SU-DHL-6 (cell line): ENCODE results near the gene GRIFIN.

ENCODE experiments used
- H2AFZ ChIP-seq: fragments of 200-600 bp; sonication (generic); 2 replicates; pipeline ENCODE4 v1.6.1; 2014; ENCODE audit warnings: low read depth, mild to moderate bottlenecking, moderate library complexity, mixed read lengths, antibody characterized with exemption, low read length; ENCODE audit not compliant: severe bottlenecking
- H3F3A ChIP-seq: fragments of 200-600 bp; shearing (Covaris generic); 2 replicates; pipeline ENCODE4 v1.6.0; 2016; ENCODE audit warnings: antibody characterized with exemption, mild to moderate bottlenecking; ENCODE audit not compliant: insufficient read depth
- H3K27ac ChIP-seq: fragments of 200-600 bp; sonication (generic); 2 replicates; pipeline ENCODE4 v1.5.1; 2016; ENCODE audit warnings: low read depth, mild to moderate bottlenecking, low read length, moderate library complexity, mixed read lengths
- H3K27me3 ChIP-seq: fragments of 200-600 bp; sonication (generic), shearing (Covaris generic); 2 replicates; pipeline ENCODE4 v1.6.0; 2014; ENCODE audit warnings: mild to moderate bottlenecking, low read length
- H3K36me3 ChIP-seq: fragments of 200-600 bp; sonication (generic); 2 replicates; pipeline ENCODE4 v1.6.1; 2014; ENCODE audit warnings: mild to moderate bottlenecking, low read length, mixed read lengths
- H3K4me2 ChIP-seq: fragments of 300-600, 200-600 bp; shearing (Covaris generic), sonication (generic); 2 replicates; pipeline ENCODE4 v1.6.0; 2014; ENCODE audit warnings: low read length, low read depth, mild to moderate bottlenecking; ENCODE audit not compliant: poor library complexity, severe bottlenecking
- H3K4me3 ChIP-seq: fragments of 200-600 bp; sonication (generic); 2 replicates; pipeline ENCODE4 v1.5.1; 2014; ENCODE audit warnings: antibody characterized with exemption, low read length, mild to moderate bottlenecking, mixed read lengths; ENCODE audit not compliant: insufficient read depth, poor library complexity, severe bottlenecking
- H3K79me2 ChIP-seq: fragments of 200-600 bp; sonication (generic); 2 replicates; pipeline ENCODE4 v1.6.1; 2014; ENCODE audit warnings: mild to moderate bottlenecking, low read length, moderate library complexity; ENCODE audit not compliant: insufficient read depth
- H3K9ac ChIP-seq: fragments of 200-600 bp; sonication (generic); 2 replicates; pipeline ENCODE4 v1.7.0; 2014; ENCODE audit warnings: mild to moderate bottlenecking, low read length
- H3K9me2 ChIP-seq: fragments of 200-600 bp; sonication (generic); replicated peaks from 2 replicates; pipeline ENCODE4 v1.6.1; 2014; ENCODE audit warnings: low read length; ENCODE audit not compliant: insufficient read depth
- H3K9me3 ChIP-seq: fragments of 200-600 bp; sonication (generic); 2 replicates; pipeline ENCODE4 v1.6.1; 2014; ENCODE audit warnings: low read length, mixed read lengths; ENCODE audit not compliant: insufficient read depth
- H4K20me1 ChIP-seq: fragments of 200-600 bp; sonication (generic); 2 replicates; pipeline ENCODE4 v1.6.1; 2014; ENCODE audit warnings: low read depth, mild to moderate bottlenecking, antibody characterized with exemption, low read length, moderate library complexity, mixed read lengths
- EZH2phosphoT487 ChIP-seq: fragments of 200-600 bp; sonication (generic), shearing (Covaris generic); conservative IDR thresholded peaks from 2 replicates; pipeline ENCODE4 v1.6.1; 2018; ENCODE audit warnings: mild to moderate bottlenecking, antibody characterized with exemption, low read length, moderate library complexity, mixed read lengths
- TF ChIP-seq, protein P1 (sequence below): fragments of 200-600 bp; sonication (generic); IDR thresholded peaks from one replicate; pipeline ENCODE4 v1.5.1; 2017; ENCODE audit warnings: antibody characterized with exemption, mild to moderate bottlenecking, low read length, moderate library complexity; ENCODE audit not compliant: insufficient read depth, poor library complexity, severe bottlenecking

Gene GRIFIN

DNA sequence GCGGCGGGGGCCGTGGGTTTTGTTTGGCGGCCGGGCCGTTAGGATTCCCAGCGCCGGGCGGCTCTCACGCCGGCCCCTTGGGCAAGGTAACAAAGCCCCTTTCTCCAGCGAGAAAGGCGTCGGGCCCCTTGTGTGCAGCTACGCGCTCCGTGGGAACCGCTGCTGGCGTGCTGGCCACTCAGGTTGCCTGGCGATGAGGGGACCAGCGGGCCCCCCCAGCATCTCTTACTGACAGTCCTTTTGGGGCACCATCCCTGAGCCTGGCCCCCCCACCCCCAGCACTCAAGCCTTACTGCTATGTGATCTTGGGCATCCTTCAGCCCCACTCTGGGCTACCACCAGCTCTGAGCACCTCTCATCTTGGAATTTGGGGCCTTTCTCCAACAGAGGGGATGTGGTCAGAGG is 45.1 kb upstream of the GRIFIN start:
- no peak overlapping the region for H3K4me2 ChIP-seq
- no peak overlapping the region for H3K4me3 ChIP-seq
- H4K20me1 ChIP-seq: no peaks in the 10 kb centered on the region
- no peak overlapping the region for H3K27ac ChIP-seq
- TF ChIP-seq EZH2phosphoT487: no peak
- TF ChIP-seq, protein P1, sequence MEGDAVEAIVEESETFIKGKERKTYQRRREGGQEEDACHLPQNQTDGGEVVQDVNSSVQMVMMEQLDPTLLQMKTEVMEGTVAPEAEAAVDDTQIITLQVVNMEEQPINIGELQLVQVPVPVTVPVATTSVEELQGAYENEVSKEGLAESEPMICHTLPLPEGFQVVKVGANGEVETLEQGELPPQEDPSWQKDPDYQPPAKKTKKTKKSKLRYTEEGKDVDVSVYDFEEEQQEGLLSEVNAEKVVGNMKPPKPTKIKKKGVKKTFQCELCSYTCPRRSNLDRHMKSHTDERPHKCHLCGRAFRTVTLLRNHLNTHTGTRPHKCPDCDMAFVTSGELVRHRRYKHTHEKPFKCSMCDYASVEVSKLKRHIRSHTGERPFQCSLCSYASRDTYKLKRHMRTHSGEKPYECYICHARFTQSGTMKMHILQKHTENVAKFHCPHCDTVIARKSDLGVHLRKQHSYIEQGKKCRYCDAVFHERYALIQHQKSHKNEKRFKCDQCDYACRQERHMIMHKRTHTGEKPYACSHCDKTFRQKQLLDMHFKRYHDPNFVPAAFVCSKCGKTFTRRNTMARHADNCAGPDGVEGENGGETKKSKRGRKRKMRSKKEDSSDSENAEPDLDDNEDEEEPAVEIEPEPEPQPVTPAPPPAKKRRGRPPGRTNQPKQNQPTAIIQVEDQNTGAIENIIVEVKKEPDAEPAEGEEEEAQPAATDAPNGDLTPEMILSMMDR: no peak
- no peaks in the 10 kb centered on the region for H3K9me3 ChIP-seq
- no peak overlapping the region for H3K9ac ChIP-seq
- no peaks in the 10 kb centered on the region for H3K79me2 ChIP-seq
- peaks cover 4% of the 10 kb centered on the region; the same call in 1 of the 2 replicates for H3K27me3 ChIP-seq
- H3K36me3 ChIP-seq: no peaks in the 10 kb centered on the region
- no peaks in the 10 kb centered on the region for H3K9me2 ChIP-seq
- no peak overlapping the region for H2AFZ ChIP-seq
- H3F3A ChIP-seq: no peaks in the 10 kb centered on the region

DNA sequence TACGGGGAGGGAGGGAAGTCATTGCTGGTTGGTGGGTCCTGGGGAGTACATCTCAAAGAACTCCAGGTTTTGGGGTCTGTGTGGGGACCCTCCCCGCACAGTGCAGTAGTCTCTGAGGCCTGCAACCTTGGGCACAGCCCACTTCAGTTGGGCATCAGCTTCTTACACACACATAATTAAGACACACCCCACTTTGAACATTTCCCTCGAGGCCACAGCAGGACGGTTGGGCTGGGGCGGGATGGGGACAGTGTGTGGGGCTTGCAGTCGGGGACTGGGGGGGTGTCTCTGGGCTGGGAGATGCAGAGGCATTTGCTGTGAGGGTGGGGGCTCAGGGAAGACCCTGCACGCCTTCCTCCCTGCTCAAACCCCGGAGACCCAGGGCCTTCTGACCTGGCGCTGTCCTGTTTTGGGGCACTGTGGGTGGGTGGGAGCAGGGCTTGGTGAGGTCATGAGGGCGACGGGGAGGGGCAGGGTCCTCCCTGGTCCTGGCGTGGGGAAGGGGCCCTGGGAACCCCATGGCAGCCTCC is 44.6 kb upstream of the GRIFIN start:
- Histone ChIP-seq H3K9ac (no peak overlapping the region), H3K27me3 (peaks cover 4% of the 10 kb centered on the region; the same call in 1 of the 2 replicates), H3K4me3 (no peak overlapping the region), H3F3A (no peaks in the 10 kb centered on the region), H3K79me2 (no peaks in the 10 kb centered on the region), H4K20me1 (no peaks in the 10 kb centered on the region), H3K36me3 (no peaks in the 10 kb centered on the region), H3K27ac (no peak overlapping the region), H3K9me3 (no peaks in the 10 kb centered on the region), H3K9me2 (no peaks in the 10 kb centered on the region), H2AFZ (no peak overlapping the region), H3K4me2 (no peak overlapping the region)
- TF ChIP-seq, protein P1: no peak
- TF ChIP-seq EZH2phosphoT487: no peak

DNA sequence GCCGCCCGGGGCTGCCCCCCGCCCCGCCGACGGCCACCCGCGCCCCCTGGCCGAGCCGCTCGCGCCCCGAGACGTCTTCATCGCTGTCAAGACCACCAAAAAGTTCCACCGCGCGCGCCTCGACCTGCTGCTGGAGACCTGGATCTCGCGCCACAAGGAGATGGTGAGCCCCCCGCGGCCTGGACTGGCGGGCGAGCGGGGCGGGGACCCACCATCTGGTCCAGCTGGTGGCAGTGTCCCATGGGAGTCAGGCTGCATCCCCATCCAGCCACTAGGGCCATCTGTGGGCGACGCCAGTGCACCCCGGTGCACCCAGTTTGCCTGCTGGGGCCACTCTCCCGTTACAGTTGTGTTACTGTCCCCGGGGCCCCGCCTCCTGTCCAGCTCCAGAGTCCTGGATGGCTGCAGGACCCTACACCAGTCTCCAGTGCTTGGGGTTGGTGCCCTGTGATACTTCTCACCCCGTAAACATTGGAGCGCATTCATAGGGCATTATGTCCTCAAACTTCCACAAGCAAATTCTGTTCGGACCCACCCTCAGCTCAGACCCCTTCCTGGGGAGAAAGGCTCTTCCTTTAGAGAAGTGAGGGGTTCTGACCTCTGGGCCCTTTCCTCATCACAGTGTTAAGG is 44.0 kb upstream of the GRIFIN start:
- H3K27ac ChIP-seq: no peak overlapping the region
- H3K27me3 ChIP-seq: peaks cover 4% of the 10 kb centered on the region; the same call in 1 of the 2 replicates
- no peaks in the 10 kb centered on the region for H3K9me3 ChIP-seq
- no peaks in the 10 kb centered on the region for H3K79me2 ChIP-seq
- H3K4me2 ChIP-seq: peak overlapping the region; percentile 52
- no peak overlapping the region; the same call in 1 of the 2 replicates for H3K9ac ChIP-seq
- H3K9me2 ChIP-seq: no peaks in the 10 kb centered on the region
- H3F3A ChIP-seq: no peaks in the 10 kb centered on the region
- peak overlapping the region; percentile 25 for H3K4me3 ChIP-seq
- H4K20me1 ChIP-seq: no peaks in the 10 kb centered on the region
- H2AFZ ChIP-seq: no peak overlapping the region
- no peaks in the 10 kb centered on the region for H3K36me3 ChIP-seq
- TF ChIP-seq EZH2phosphoT487: no peak; the same call in 1 of the 2 replicates
- TF ChIP-seq, protein P1: no peak
